HepG2 (cell line): ENCODE measurements around the gene SHC3.

Experiments used
- ATF6 ChIP-seq: sonication (generic); formaldehyde crosslinking; conservative IDR thresholded peaks from 2 replicates; pipeline ENCODE4 v1.4.0; 2020; ENCODE audit warnings: missing genetic modification reagents
- BCLAF1 ChIP-seq: fragments of 450-650 bp; IDR thresholded peaks from 2 replicates; pipeline ENCODE4 v1.6.1; 2017; ENCODE audit warnings: mild to moderate bottlenecking
- CHD2 ChIP-seq: IDR thresholded peaks from 2 replicates; pipeline ENCODE4 v1.6.1; 2011; ENCODE audit warnings: low read depth, low read length, improper control_type of control experiment
- CTCF ChIP-seq: sonication (generic); formaldehyde crosslinking; IDR thresholded peaks from 2 replicates; pipeline ENCODE4 v1.5.0; 2020; ENCODE audit warnings: mild to moderate bottlenecking, missing genetic modification reagents, moderate library complexity
- ELF4 ChIP-seq: sonication (generic); formaldehyde crosslinking; IDR thresholded peaks from 2 replicates; pipeline ENCODE4 v1.5.0; 2020; ENCODE audit warnings: missing genetic modification reagents, mild to moderate bottlenecking, moderate library complexity, borderline replicate concordance
- EZH2 ChIP-seq: conservative IDR thresholded peaks from 2 replicates; pipeline ENCODE4 v1.6.1; 2012; ENCODE audit warnings: mild to moderate bottlenecking, low read depth, low read length, moderate library complexity
- FOXC1 ChIP-seq: sonication (generic); formaldehyde crosslinking; IDR thresholded peaks from 2 replicates; pipeline ENCODE4 v1.8.0; 2022; ENCODE audit warnings: mild to moderate bottlenecking, missing genetic modification reagents, borderline replicate concordance
- GABPA ChIP-seq, 2 experiments: IDR thresholded peaks; 2 replicates each; pipeline ENCODE4 v1.6.1; 2011 to 2016; ENCODE audit warnings: low read depth in 2 of 2, low read length in 1 of 2, missing biosample characterization in 1 of 2, missing genetic modification characterization in 1 of 2
- KAT7 ChIP-seq: IDR thresholded peaks from 2 replicates; pipeline ENCODE4 v1.6.1; 2018; ENCODE audit warnings: borderline replicate concordance, missing compliant biosample characterization
- KDM3A ChIP-seq: IDR thresholded peaks from 2 replicates; pipeline ENCODE4 v1.6.1; 2018; ENCODE audit warnings: low read depth, missing compliant biosample characterization
- MYNN ChIP-seq: sonication (generic); formaldehyde crosslinking; IDR thresholded peaks from 2 replicates; pipeline ENCODE4 v1.4.0; 2020; ENCODE audit warnings: mild to moderate bottlenecking, low read depth, missing genetic modification reagents
- RAD21 ChIP-seq: fragments of 450-650 bp; formaldehyde crosslinking; IDR thresholded peaks from 2 replicates; pipeline ENCODE4 v1.5.0; 2020; ENCODE audit warnings: mild to moderate bottlenecking
- SMAD9 ChIP-seq: sonication (generic); formaldehyde crosslinking; IDR thresholded peaks from 2 replicates; pipeline ENCODE4 v1.5.1; 2020; ENCODE audit warnings: mild to moderate bottlenecking, missing genetic modification reagents
- XRCC5 ChIP-seq: fragments of 200-400 bp; formaldehyde crosslinking; optimal IDR thresholded peaks from 2 replicates; pipeline ENCODE3; 2017; ENCODE audit warnings: mild to moderate bottlenecking, low read length

- TF ChIP-seq EZH2 (no peak), CTCF (CRISPR knock-in tag) (no peak), SMAD9 (CRISPR knock-in tag) (no peak), CHD2 (no peak), MYNN (CRISPR knock-in tag) (no peak), RAD21 (no peak), ELF4 (no peak), KDM3A (no peak), ATF6 (no peak), BCLAF1 (no peak), KAT7 (CRISPR knock-in tag) (no peak), GABPA (IDR thresholded peaks at IDR 0.05; ENCODE audit: low read depth, low read length) (no peak), GABPA (CRISPR knock-in tag; IDR thresholded peaks at IDR 0.05; ENCODE audit: low read depth) (no peak), FOXC1 (CRISPR knock-in tag) (no peak), XRCC5 (no peak)
These were observed 170.4 kb downstream of the SHC3 start for GRCh38 chr9:89008055-89008743.
